HCT116 (cell line): ENCODE measurements around the gene RIC8B. TPM values are rescaled to one million over a fixed set of nuclear protein-coding genes. Genes with fewer than 3 reads are reported as not detected.

Experiments
- ATAC-seq: fragments of 200-7000 bp; cut with Tn5 transposase; 2 replicates; pipeline ENCODE4 v1.9.1; 2020; ENCODE audit warnings: mild to moderate bottlenecking, moderate library complexity
- BruUV-seq: library from RNA; stranded (reverse); fragments of 400-500 nt; replicated peaks from 2 replicates; lab custom pipeline; 2021; lab: Mats Ljungman, UMichigan
- CTCF ChIA-PET: fragments of 300-600 bp; sonication (Branson Sonifier 250); formaldehyde crosslinking; loops from one replicate; lab custom pipeline; 2021; ENCODE audit warnings: antibody characterized with exemption; lab: Charles Lee
- POLR2A ChIA-PET: fragments of 300-600, 350-600 bp; sonication (Branson Sonifier 250); formaldehyde crosslinking; loops from one replicate; lab custom pipeline; 2021; ENCODE audit warnings: antibody characterized with exemption; lab: Charles Lee
- RAD21 ChIA-PET, 2 experiments: fragments of 300-600 bp; sonication (Branson Sonifier 250); formaldehyde crosslinking; loops; one replicate each; lab custom pipeline; 2023; ENCODE audit warnings: low total read pairs in 2 of 2; ENCODE audit not compliant: uncharacterized antibody in 2 of 2, unreplicated experiment in 2 of 2, low non-redundant PET in 1 of 2; lab: Charles Lee
- DNase-seq: peaks from one replicate; pipeline ENCODE4 v3.0.0-alpha.2; 2010; ENCODE audit warnings: low read depth, low spot score
- H2AFZ ChIP-seq: fragments of 200-600 bp; shearing (Covaris generic), sonication (generic); 2 replicates; pipeline ENCODE4 v1.6.1; 2017; ENCODE audit warnings: low read depth, mixed run types, mixed read lengths, antibody characterized with exemption, low read length; ENCODE audit not compliant: poor library complexity, severe bottlenecking
- H3K27ac ChIP-seq: 2 replicates; pipeline ENCODE4 v1.5.1; 2012; ENCODE audit warnings: low read depth, low read length
- H3K27me3 ChIP-seq: fragments of 200-600 bp; sonication (generic); 2 replicates; pipeline ENCODE4 v1.6.1; 2016; ENCODE audit warnings: mixed run types, low read length, mixed read lengths; ENCODE audit not compliant: insufficient read depth
- H3K36me3 ChIP-seq, 2 experiments: fragments of 200-500 bp in 1 of 2; fragments of 200-600 bp in 1 of 2; sonication (Bioruptor generic) in 1 of 2; sonication (generic) in 1 of 2; 2 replicates each; pipeline versions ENCODE4 v1.5.1 to v1.6.1; 2014 to 2016; ENCODE audit warnings: low read length in 2 of 2, inconsistent platforms in 1 of 2, mixed read lengths in 1 of 2, mixed run types in 1 of 2; ENCODE audit not compliant: insufficient read depth in 2 of 2, control insufficient read depth in 1 of 2
- H3K4me1 ChIP-seq, 2 experiments: fragments of 200-600 bp in 1 of 2; sonication (generic) in 1 of 2; 2 replicates each; pipeline versions ENCODE4 v1.5.1 to v1.6.1; 2012 to 2017; ENCODE audit warnings: low read length in 2 of 2, inconsistent platforms in 1 of 2, mild to moderate bottlenecking in 1 of 2, mixed read lengths in 1 of 2, mixed run types in 1 of 2, moderate library complexity in 1 of 2; ENCODE audit not compliant: insufficient read depth in 2 of 2, control insufficient read depth in 1 of 2
- H3K4me2 ChIP-seq: fragments of 200-600 bp; sonication (generic); 2 replicates; pipeline ENCODE4 v1.6.1; 2017; ENCODE audit warnings: mixed run types, low read length, mixed read lengths
- H3K4me3 ChIP-seq, 2 experiments: fragments of 200-600 bp in 1 of 2; sonication (generic) in 1 of 2; replicated peaks in 1 of 2; 2 replicates each; pipeline ENCODE4 v1.5.1; 2011 to 2016; ENCODE audit warnings: low read length in 2 of 2, control low read depth in 1 of 2, low read depth in 1 of 2, mild to moderate bottlenecking in 1 of 2, mixed read lengths in 1 of 2, mixed run types in 1 of 2
- H3K79me2 ChIP-seq: fragments of 200-600 bp; sonication (generic); 2 replicates; pipeline ENCODE4 v1.6.1; 2017; ENCODE audit warnings: mild to moderate bottlenecking, mixed run types, low read length, moderate library complexity, mixed read lengths; ENCODE audit not compliant: insufficient read depth
- H3K9ac ChIP-seq: fragments of 200-600 bp; sonication (generic); 2 replicates; pipeline ENCODE4 v1.6.1; 2016; ENCODE audit warnings: low read length, mixed read lengths
- H3K9me2 ChIP-seq: fragments of 200-600 bp; sonication (generic), shearing (Covaris generic); 2 replicates; pipeline ENCODE4 v1.6.1; 2017; ENCODE audit warnings: mixed run types, mild to moderate bottlenecking, moderate library complexity; ENCODE audit not compliant: insufficient read depth
- H3K9me3 ChIP-seq, 2 experiments: fragments of 200-500 bp in 1 of 2; fragments of 200-600 bp in 1 of 2; sonication (Bioruptor generic) in 1 of 2; sonication (generic) in 1 of 2; 2 replicates each; pipeline ENCODE4 v1.6.1; 2014 to 2017; ENCODE audit warnings: low read length in 2 of 2, mixed read lengths in 2 of 2, inconsistent platforms in 1 of 2, low read depth in 1 of 2, mild to moderate bottlenecking in 1 of 2, mixed run types in 1 of 2, moderate library complexity in 1 of 2; ENCODE audit not compliant: control insufficient read depth in 1 of 2, insufficient read depth in 1 of 2
- H4K20me1 ChIP-seq: fragments of 200-600 bp; sonication (generic), shearing (Covaris generic); 2 replicates; pipeline ENCODE4 v1.6.1; 2017; ENCODE audit warnings: mixed run types, mild to moderate bottlenecking, moderate library complexity; ENCODE audit not compliant: insufficient read depth
- ATF3 ChIP-seq: IDR thresholded peaks from 2 replicates; pipeline ENCODE4 v1.6.1; 2012
- CEBPB ChIP-seq: IDR thresholded peaks from 2 replicates; pipeline ENCODE4 v1.6.1; 2012; ENCODE audit warnings: low read depth
- EGR1 ChIP-seq: IDR thresholded peaks from 2 replicates; pipeline ENCODE4 v1.6.1; 2012; ENCODE audit warnings: low read depth
- ELF1 ChIP-seq: IDR thresholded peaks from 2 replicates; pipeline ENCODE4 v1.6.1; 2012; ENCODE audit warnings: low read depth, borderline replicate concordance
- EZH2 ChIP-seq: fragments of 200-600 bp; sonication (generic); IDR thresholded peaks from 2 replicates; pipeline ENCODE4 v1.6.1; 2017; ENCODE audit warnings: antibody characterized with exemption, mixed run types
- MAX ChIP-seq: IDR thresholded peaks from 2 replicates; pipeline ENCODE4 v1.6.1; 2012
- POLR2A ChIP-seq: IDR thresholded peaks from 2 replicates; pipeline ENCODE4 v1.7.0; 2011; ENCODE audit warnings: borderline replicate concordance; ENCODE audit not compliant: insufficient read depth, insufficient read length; ENCODE audit errors: extremely low read depth
- REST ChIP-seq: IDR thresholded peaks from 2 replicates; pipeline ENCODE4 v1.6.1; 2012; ENCODE audit warnings: low read depth
- SIN3A ChIP-seq: IDR thresholded peaks from 2 replicates; pipeline ENCODE4 v1.6.1; 2012; ENCODE audit warnings: low read depth
- SP1 ChIP-seq: IDR thresholded peaks from 2 replicates; pipeline ENCODE4 v1.6.1; 2012; ENCODE audit warnings: low read depth
- SRF ChIP-seq: IDR thresholded peaks from 2 replicates; pipeline ENCODE4 v1.6.1; 2012; ENCODE audit warnings: low read depth
- TCF7L2 ChIP-seq: IDR thresholded peaks from 2 replicates; pipeline ENCODE4 v1.7.0; 2011; ENCODE audit warnings: borderline replicate concordance, inconsistent platforms; ENCODE audit not compliant: insufficient read depth, insufficient read length; ENCODE audit errors: extremely low read depth
- YY1 ChIP-seq: IDR thresholded peaks from 2 replicates; pipeline ENCODE4 v1.6.1; 2011; ENCODE audit warnings: low read length, low read depth, moderate library complexity, mild to moderate bottlenecking; ENCODE audit not compliant: insufficient replicate concordance; ENCODE audit errors: extremely low read depth
- ZNF274 ChIP-seq: fragments of 200-500 bp; sonication (Bioruptor generic); IDR thresholded peaks from 2 replicates; pipeline ENCODE4 v1.6.1; 2014; ENCODE audit warnings: mild to moderate bottlenecking, low read depth, low read length, inconsistent platforms
- intact Hi-C: fragments of 100-400 bp; cut with micrococcal nuclease; formaldehyde crosslinking; loops from 2 replicates; pipeline ENCODE4 v1.10.0; 2022
- total RNA-seq: library from RNA; stranded (reverse); gene quantifications from one replicate; pipeline ENCODE4 v1.2.1, GENCODE V29; 2021; ENCODE audit not compliant: unreplicated experiment

The RIC8B gene
- total RNA-seq, 1 experiment from 2014 or later, result 16.7 TPM

- TF ChIP-seq REST (no peak), CEBPB (no peak), TCF7L2 (no peak)
Observed at GRCh38 chr12:106774005-106774807, at the start of gene RIC8B (continued).

GRCh38 chr12:106724934-106725333 lies 49.5 kb upstream of the RIC8B start:
- Histone ChIP-seq H2AFZ (no peak overlapping the region), H3K27ac (no peak overlapping the region), H3K4me1 (peaks cover 3 to 7% of the 10 kb centered on the region in 2 experiments; a peak in 2 of 4 replicates), H3K79me2 (no peaks in the 10 kb centered on the region), H3K27me3 (no peaks in the 10 kb centered on the region), H3K9ac (no peak overlapping the region), H4K20me1 (no peaks in the 10 kb centered on the region), H3K4me2 (no peak overlapping the region), H3K9me3 (no peaks in the 10 kb centered on the region), H3K36me3 (no peaks in the 10 kb centered on the region), H3K9me2 (no peaks in the 10 kb centered on the region), H3K4me3 (no peak overlapping the region)
- no peak for DNase-seq
- intact Hi-C loops, result no loop called here
- CTCF ChIA-PET, result interaction anchor here (0.9 kb wide), 1 partner anchor 9 kb away, joined by 4 read pairs; no protein-coding TSS in a partner anchor
- no peak for ATAC-seq
- POLR2A ChIA-PET, result no interaction called here
- no TSS peak for BruUV-seq
- RAD21 ChIA-PET, result no interaction called here
- TF ChIP-seq MAX (no peak), REST (no peak), ELF1 (no peak), TCF7L2 (no peak), SRF (no peak), ZNF274 (no peak), YY1 (no peak), EGR1 (no peak), SIN3A (no peak), POLR2A (no peak), SP1 (no peak), ATF3 (no peak), EZH2 (no peak)
